Measurements from ENCODE around the gene FARP2. TPM values are rescaled to one million over a fixed set of nuclear protein-coding genes. Genes with fewer than 3 reads are reported as not detected.

FARP2 gene
- total RNA-seq, 6 donors from 2014 or later, result 33.4 to 96.4 (median 42.2) TPM

DNA sequence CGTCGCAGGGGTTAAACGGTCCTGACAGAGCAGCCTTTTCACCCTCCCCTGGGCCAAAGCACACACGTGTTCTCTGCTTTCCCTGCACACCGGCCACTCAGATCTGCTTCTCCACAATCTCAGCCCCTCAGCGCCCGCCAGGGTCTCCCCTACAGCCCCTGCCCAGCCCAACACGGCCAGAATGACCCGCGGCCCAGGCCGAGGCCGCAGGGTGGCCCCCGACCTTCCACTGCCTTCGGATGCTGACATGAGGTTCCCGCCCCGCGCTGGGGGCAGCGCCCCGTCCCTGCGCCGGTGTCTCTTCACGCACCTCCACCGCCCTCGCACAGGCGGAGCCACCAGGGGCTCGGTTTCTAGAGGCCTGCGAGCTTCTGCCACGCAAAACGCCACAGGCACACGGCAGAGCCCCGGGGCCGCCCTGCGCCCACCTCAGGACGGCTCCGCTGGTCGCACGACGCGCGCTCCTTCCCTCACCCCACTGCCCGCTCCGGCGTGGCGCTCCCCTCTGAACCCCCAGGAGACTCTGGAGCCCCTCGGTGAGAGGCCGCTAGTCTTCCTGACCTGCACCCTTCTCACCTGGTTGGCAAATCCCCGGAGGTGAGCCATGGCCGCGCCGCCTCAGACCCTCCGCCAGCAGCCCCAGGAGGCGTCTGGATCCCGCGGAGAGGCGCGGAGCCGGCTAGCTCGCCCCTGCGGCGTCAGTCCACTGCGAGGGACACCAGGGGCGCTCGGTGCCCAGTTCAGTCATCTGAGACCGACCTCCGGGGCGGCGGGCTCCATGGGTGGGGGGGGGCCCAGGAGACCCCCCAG, 151.6 kb downstream of the FARP2 start:
- Histone ChIP-seq H3K27ac (peak overlapping the region; percentile 75 to 92 (median 88)), H3K4me3 (peak overlapping the region; percentile 73 to 95 (median 90)), H3K9me3 (no peaks in the 10 kb centered on the region), H3K27me3 (no peaks in the 10 kb centered on the region), H3K36me3 (no peaks in the 10 kb centered on the region), H3K4me1 (peaks cover 15 to 38% (median 33%) of the 10 kb centered on the region in 4 donors)
- WGBS, 2 donors, result 6 to 11% methylated on average over 5 to 20 of the region's 67 CpGs
- ATAC-seq (ENCODE audit: low FRiP score in 2 of 2), result peak; percentile 32 to 50
- TF ChIP-seq, protein P1, sequence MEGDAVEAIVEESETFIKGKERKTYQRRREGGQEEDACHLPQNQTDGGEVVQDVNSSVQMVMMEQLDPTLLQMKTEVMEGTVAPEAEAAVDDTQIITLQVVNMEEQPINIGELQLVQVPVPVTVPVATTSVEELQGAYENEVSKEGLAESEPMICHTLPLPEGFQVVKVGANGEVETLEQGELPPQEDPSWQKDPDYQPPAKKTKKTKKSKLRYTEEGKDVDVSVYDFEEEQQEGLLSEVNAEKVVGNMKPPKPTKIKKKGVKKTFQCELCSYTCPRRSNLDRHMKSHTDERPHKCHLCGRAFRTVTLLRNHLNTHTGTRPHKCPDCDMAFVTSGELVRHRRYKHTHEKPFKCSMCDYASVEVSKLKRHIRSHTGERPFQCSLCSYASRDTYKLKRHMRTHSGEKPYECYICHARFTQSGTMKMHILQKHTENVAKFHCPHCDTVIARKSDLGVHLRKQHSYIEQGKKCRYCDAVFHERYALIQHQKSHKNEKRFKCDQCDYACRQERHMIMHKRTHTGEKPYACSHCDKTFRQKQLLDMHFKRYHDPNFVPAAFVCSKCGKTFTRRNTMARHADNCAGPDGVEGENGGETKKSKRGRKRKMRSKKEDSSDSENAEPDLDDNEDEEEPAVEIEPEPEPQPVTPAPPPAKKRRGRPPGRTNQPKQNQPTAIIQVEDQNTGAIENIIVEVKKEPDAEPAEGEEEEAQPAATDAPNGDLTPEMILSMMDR (IDR thresholded peaks at IDR 0.05), result peak in 5 of 6 experiments; percentile 13 to 50 (median 22)
- TF ChIP-seq EP300 (IDR thresholded peaks at IDR 0.05) (no peak), POLR2AphosphoS5 (IDR thresholded peaks at IDR 0.05) (no peak)
- peak in 1 of 2 donors; percentile 91 for DNase-seq

DNA sequence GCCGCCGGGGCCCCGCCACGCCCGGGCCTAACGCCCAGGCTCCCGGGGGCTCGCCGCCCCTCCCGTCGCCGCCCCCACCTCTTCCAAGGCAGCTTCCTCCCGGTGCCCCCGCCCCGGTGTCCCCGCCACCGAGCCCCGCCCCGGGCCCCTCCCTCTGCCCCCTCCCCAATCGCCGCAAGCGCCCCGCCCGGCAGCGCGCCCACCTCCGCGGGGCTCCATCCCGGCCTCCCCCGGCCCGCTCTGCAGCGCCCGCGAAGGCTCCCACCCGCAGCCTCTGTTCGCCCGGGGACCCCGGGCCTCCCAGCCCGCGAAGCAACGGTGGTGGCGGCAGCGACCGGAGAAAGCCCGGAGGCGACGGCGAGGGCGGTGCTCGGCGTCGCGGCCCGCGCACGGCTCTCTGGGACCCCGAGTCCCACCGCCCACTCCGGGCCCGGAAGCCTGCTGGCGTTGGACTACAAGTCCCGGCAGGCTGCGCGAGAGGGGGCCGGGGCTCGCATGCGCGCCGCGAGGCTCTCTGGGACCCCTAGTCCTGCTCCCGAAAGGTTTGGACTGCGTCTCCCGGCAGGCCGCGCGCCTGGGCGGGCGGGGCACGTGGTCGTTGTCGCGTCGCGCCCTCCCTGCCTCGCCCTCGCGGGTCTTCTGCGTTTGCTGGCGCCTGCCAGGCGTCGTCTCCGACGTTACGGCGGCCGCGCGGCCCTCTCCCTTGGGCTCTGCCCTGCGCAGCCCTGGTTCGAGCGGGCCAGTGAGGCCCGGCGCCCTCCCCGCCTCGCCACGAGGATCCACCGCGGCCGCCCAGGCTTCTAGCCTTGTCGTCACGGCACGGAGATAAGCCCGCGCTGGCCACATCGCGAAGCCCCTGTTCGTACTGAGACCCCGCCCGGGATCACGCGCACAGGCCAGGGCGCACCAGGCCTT, 152.4 kb downstream of the FARP2 start, which contains the start of gene STK25:
Gene STK25 (minus strand): TSS at position 345 of the 915 bp plus-strand sequence. CDS start 549 bp downstream, outside the sequence.
- peak within 1 kb of the TSS; percentile 75 to 92 (median 88) for H3K27ac ChIP-seq
- peaks cover 15 to 38% (median 33%) of the 10 kb centered on the region in 4 donors for H3K4me1 ChIP-seq
- H3K9me3 ChIP-seq, result no peaks in the 10 kb centered on the region
- no peaks in the 10 kb centered on the region for H3K36me3 ChIP-seq
- H3K4me3 ChIP-seq, result peak within 1 kb of the TSS; percentile 73 to 95 (median 90)
- peak in 3 of 4 donors; percentile 53 to 78 (median 68) for TF ChIP-seq POLR2A (IDR thresholded peaks at IDR 0.05)
- TF ChIP-seq, protein P1 (IDR thresholded peaks at IDR 0.05), result peak in 1 of 6 experiments; percentile 19
- peak; percentile 62 to 85 for TF ChIP-seq POLR2AphosphoS5 (IDR thresholded peaks at IDR 0.05)
- TF ChIP-seq EP300 (IDR thresholded peaks at IDR 0.05), result no peak
- ATAC-seq (ENCODE audit: low FRiP score in 2 of 2) (peak; percentile 97 to 98), DNase-seq (peak; percentile 98 to 100)
- H3K27me3 ChIP-seq, result no peaks in the 10 kb centered on the region
- 0% methylated on average over 19 to 40 of the region's 122 CpGs for WGBS, 2 donors

DNA sequence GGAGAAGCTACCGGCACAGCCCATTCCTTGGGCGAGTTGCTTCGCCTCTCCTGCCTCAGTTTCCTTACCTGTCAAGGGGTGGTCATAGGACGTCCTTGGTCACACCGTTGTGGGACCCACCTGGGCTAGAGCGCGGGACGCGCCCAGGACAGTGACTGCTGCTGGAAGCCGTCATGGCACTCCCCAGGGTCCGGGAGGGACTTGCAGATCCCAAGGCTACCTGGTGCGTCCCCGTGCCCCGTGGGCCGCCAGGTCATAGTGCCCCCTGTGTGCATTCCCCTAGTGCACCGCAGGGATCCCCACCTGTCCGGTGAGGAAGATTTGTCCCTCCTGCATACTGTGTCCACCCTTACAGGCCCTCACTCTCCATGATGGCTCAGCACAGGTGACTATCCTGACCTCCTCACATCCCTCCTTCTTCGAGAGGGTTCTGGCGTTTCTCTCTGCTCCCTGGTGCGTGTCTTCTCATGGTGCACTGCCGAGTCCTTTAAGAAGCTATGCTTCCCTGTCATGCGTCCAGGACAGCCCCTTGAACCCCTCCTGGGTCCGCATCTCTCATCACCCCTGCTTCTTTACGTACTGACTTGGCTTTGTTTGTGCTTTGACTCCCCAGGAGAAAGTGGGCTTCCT, 153.2 kb downstream of the FARP2 start:
- H3K36me3 ChIP-seq, result no peaks in the 10 kb centered on the region
- no peaks in the 10 kb centered on the region for H3K9me3 ChIP-seq
- WGBS, 2 donors, result 31 to 44% methylated on average over 8 to 23 of the region's 24 CpGs
- peak overlapping the region; percentile 75 to 92 (median 88) for H3K27ac ChIP-seq
- no peaks in the 10 kb centered on the region for H3K27me3 ChIP-seq
- peaks cover 15 to 38% (median 33%) of the 10 kb centered on the region in 4 donors for H3K4me1 ChIP-seq
- DNase-seq, result no peak
- TF ChIP-seq POLR2A (IDR thresholded peaks at IDR 0.05) (no peak), POLR2AphosphoS5 (IDR thresholded peaks at IDR 0.05) (no peak), EP300 (IDR thresholded peaks at IDR 0.05) (no peak)
- TF ChIP-seq, protein P1 (IDR thresholded peaks at IDR 0.05), result no peak
- H3K4me3 ChIP-seq, result peak overlapping the region; percentile 73 to 95 (median 90)
- ATAC-seq (ENCODE audit: low FRiP score in 2 of 2), result peak in 1 of 2 donors; percentile 0

DNA sequence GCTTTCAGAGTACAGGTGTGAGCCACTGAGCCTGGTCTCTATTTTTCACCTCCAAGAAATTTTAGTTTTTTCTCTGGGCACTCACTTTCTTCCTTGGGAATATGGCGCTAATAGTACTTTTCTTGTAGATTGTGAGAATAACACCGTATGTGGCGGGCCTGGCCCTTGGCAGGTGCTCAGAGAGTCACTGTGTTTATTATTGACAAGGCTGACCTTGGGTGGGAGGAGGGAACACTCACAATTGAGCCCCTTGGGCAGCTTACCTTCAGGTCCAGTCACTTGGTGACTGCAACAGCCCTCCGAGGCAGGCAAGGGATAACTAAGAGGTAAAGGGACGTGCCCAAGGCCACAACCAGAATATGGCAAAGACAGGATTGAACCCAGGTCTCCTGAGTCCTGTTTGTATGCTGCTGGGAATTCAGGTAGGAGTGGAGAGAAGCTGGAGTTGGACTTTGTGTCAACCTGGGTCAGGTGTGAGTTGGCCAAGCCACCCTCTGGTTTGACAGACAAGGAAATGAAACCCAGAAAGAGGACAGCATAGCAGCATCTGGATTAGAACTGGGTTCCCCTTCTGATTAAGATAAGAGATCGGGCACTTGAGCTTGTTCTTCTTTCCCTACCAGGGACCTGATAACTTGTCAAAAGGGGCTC, 155.1 kb downstream of the FARP2 start:
- Histone ChIP-seq H3K9me3 (no peaks in the 10 kb centered on the region), H3K36me3 (no peaks in the 10 kb centered on the region), H3K27me3 (no peaks in the 10 kb centered on the region), H3K27ac (no peak overlapping the region), H3K4me1 (peaks cover 13 to 28% (median 24%) of the 10 kb centered on the region in 4 donors), H3K4me3 (no peak overlapping the region)
- no peak for ATAC-seq (ENCODE audit: low FRiP score in 2 of 2)
- DNase-seq, result no peak
- TF ChIP-seq POLR2AphosphoS5 (IDR thresholded peaks at IDR 0.05), result no peak
- TF ChIP-seq, protein P1 (IDR thresholded peaks at IDR 0.05), result no peak
- no peak for TF ChIP-seq POLR2A (IDR thresholded peaks at IDR 0.05)
- no peak for TF ChIP-seq EP300 (IDR thresholded peaks at IDR 0.05)
- 93 to 94% methylated on average over 5 to 6 of the region's 6 CpGs for WGBS, 2 donors
